GM18508 (cell line): ENCODE results near the gene CALCOCO1.
"Not testable (repeated sequence)": the region's sequence is repeated elsewhere in the genome, so short reads cannot be mapped to it uniquely, and the experiment has no call there.

ENCODE experiments used
- ATAC-seq: cut with Tn5 transposase; IDR thresholded peaks from one replicate; pipeline ENCODE4 v1.9.1; 2021; ENCODE audit warnings: moderate number of reproducible peaks; ENCODE audit not compliant: insufficient read depth, unreplicated experiment

CALCOCO1 gene, protein sequence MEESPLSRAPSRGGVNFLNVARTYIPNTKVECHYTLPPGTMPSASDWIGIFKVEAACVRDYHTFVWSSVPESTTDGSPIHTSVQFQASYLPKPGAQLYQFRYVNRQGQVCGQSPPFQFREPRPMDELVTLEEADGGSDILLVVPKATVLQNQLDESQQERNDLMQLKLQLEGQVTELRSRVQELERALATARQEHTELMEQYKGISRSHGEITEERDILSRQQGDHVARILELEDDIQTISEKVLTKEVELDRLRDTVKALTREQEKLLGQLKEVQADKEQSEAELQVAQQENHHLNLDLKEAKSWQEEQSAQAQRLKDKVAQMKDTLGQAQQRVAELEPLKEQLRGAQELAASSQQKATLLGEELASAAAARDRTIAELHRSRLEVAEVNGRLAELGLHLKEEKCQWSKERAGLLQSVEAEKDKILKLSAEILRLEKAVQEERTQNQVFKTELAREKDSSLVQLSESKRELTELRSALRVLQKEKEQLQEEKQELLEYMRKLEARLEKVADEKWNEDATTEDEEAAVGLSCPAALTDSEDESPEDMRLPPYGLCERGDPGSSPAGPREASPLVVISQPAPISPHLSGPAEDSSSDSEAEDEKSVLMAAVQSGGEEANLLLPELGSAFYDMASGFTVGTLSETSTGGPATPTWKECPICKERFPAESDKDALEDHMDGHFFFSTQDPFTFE

DNA sequence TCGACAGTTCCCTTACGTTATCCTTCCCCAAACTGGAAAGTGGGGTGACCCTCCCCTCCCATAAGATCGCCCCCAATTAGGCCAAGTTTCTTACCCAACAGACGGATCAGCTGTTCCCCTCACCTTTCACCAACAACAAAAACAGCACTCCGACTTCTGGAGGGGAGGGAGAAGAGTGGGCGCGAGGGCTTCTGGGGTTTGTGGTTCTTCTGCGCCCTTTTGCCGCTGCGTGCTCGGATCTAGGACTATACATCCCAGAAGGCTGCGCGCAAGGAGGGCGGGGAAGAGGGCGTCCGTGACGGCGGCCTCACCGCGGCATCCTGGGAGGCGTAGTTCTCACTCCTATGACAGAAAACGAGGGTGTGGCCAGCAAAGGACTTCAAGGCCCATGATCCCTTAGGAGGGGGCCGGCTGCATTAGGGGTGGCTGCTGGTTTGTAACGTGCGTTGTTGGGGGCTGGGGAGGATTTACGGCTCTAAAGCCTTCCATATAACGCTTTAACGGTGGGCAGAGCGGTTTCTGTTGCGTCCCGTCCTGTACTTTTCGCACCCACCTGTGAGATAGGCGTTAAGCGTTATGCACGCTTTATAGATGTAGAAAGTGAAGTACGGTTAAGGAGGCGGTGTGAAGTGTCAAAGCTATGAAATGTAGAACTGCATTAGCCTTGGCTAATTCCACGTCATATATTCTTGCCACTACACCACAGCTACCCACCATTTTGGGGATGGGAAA is at the start of gene CALCOCO1:
TSS of gene CALCOCO1 (minus strand) at position 143 of the 732 bp plus-strand sequence. CDS start 2,210 bp downstream, outside the sequence.
- peak; percentile 94 for ATAC-seq

DNA sequence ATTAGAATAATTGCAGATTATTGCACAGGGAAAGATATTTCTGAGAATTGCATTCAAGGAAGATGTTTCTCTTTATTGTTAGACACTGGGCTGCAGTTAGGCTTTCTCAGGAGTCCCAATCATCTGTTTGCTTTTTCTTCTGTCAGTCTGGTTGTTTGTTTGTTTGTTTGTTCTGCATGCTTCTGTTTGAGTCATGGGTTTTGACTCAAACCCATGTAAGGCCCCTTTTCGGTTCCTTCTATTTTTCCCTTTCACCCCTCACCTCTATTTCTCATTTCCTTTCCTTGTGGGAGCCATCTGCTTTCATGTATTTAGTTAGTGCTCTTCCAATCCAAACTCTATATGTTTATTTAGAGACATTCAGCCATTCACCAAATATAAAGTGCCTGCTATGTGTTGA is 49.6 kb upstream of the CALCOCO1 start:
- no peak for ATAC-seq

DNA sequence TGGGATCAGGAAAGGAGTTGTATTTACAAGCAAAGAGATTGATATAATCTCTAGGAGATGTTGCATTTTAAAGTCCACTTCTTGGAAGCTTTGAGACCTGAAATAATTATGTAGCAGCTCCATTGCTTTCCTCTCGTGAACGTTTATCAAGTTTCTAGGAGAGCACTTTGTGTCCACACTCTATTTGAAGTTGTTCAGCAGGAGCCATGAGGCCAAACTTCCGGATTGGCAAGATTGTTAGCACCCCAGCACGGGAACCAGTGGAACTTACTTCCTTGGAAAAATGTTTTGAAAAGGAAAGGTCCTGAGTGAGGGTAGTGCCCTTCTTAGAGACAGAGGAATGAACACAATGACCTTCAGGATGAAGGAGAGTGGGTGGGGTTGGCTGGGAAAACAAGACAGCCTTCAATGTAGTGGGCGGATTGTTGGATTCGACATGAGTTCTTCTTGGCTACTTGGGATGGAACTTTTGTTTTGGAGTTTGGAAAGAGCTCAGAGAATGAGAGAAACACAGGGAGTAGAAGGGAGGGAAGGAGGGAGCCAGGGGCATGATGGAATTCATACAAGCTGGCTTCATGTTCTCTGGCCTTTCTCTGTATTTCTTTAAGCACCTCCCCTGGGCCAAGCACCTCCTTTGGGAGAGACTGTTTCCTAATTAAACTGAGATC is 48.4 kb upstream of the CALCOCO1 start:
- no peak for ATAC-seq

DNA sequence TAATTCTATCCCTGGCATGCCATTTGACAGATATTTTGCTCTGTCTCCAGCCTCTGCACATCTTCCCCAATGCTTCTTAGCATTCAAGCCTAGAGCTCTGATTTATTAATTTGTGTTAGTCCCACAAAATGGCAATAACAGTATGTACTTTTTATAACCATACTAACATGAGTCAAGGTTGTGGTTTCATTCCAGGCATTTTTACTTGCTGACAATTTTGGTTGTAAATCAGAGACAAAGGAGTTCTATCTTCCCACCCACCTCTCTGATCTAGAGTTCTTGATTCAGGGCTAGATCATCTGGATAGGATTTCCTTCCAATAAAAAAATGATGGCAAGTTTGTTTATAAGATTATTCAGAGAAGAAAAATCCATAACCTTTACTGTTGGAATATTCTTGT is 43.0 kb upstream of the CALCOCO1 start:
- ATAC-seq, result no peak

DNA sequence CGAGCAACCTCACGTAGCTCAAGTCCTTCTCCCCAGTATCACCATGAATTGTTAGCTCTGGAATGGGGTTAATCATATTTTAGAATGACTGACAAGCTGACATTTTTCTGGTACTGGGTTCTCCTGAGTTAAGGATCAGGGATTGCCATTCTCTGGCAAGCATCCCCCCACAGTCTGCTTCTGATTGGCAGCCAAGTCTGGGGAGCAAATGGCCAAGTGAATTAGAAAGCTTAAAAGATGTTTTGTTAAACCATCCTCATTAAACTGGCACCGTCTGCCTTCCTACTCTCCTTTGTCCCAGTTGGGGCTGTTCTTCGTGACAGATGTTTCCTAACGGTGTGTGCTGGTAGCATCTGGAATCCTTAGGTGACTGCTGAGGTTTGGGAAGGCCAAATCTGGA is 41.7 kb upstream of the CALCOCO1 start:
- ATAC-seq, result no peak

DNA sequence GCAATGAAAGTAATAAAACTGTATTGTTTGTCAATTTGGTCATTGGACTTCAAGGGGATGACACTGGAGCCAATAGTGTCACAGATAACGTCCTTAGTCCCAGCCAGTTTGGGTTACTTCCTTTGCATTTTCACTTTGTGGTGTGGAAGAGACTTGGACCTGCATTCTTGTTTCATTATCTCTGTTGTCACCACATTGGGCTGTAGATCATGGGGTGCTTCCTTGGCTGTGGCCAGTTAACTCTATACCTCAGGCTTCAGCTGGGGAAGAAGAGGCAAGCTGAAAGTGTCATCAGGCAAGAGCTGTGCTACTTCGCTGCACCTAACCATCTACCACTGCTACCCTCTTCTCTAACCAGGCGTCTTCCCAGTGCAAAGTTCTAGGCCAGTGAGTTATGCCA is 39.6 kb upstream of the CALCOCO1 start:
- ATAC-seq, result no peak

DNA sequence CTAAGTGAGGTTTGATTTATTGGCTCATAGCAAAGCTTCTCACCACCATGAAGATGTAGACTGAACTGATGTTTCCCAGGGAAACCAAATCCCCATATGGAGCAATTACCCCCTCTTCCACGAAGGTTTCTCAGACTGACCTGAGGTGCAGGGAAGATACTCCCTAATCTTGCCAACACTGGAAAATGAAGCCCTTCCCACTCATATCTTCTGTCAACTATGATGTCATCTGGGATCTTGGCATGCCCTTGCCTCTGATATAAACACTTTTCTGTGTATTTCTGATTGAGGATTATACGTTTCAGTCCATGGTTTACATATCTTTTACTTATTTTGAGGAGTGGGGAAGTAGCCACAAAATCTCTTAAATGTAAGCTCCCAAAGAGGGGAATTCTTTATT is 38.6 kb upstream of the CALCOCO1 start:
- no peak for ATAC-seq

DNA sequence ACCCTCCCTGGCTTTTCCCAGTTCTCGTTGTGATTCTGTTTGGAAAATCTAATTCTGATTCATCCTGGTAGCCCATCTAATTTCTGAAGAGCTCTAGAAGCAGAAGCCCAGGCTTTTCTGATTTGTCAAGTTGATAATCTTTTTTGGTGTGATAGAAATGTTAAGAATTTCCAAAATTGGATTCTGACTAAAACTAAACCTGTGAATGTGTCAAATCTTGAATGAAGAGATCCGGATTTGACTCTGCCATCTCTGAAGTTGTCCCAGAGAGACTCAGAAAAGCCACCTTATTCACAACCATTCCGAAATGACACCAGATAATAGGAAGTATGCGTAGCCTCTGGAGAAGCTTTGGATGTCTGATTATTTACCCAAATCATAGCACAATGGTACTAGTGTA is 37.4 kb upstream of the CALCOCO1 start:
- no peak for ATAC-seq

DNA sequence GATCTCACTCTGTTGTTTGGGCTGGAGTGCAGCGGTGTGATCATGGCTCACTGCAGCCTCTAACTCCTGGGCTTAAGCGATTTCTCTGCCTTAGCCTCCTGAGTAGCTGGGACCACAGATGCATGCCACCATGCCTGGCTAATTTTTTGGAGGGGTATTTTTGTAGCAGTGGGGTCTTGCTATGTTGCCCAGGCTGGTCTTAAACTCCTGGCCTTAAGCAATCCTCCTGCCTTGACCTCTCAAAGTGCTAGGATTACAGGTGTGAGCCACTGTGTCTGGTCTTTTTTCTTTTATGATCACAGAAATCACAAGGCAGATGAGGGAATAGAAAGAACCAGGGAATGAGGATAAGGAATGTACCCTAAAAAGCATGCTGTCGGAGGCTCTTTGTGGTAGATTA is 35.5 kb upstream of the CALCOCO1 start:
- ATAC-seq, result not testable (repeated sequence)

DNA sequence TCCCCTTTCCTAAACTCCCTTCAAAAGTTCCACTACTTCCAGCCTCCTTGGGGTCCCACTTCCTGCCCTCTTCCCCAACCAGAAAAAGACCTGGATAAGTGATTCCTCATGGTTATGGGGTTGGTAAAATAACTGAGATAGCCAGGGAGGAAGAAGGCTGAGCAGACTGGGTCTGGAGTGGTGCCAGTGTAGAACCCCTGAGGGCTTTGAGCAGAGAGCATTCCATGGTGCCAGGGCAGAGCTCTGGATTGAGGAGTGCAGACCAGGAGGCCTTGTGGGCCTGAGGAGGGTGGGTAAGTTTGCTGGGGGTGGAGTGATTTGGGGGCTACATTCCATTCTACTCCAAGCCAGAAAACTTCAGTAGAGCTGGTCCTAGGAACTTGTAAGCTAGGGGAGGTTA is 34.1 kb upstream of the CALCOCO1 start:
- no peak for ATAC-seq

DNA sequence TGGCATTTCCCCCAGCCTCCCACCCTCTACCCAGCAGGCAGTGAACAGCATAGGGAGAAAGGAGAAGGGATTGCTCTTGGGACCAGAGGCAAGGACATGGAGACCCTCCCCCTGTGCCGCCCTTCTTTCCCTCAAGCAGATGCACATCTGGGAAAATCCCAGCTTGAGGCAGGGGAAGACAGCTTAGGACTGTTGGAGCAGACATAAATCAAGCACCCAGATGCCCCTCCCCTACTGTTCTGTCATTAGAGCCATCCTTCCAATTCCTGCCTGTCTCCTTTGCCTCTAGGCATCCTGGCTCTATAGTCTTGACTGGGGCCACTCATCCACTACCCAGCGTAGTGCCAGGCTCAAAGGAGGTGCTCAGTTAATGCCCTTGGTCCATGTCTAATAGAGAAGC is 32.0 kb upstream of the CALCOCO1 start:
- no peak for ATAC-seq

DNA sequence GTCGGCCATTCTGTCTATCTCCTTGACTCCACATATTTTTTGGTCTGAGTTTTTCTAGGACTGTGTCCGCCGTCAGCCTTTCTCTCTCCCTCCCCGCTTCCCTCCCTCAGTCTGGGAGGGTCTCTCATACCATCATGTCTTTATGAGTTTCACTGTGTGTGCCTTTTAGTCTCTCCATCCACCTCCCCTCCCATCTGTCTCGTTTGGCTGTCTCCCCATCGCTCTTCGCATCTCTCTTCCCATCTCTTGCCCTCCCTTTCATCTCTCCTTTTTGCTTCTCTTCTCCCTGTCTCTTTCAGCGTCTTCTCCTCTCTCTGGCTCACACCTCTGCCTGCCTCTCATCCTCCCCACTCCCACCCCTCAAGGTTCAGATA is 31.5 kb upstream of the CALCOCO1 start:
- no peak for ATAC-seq

DNA sequence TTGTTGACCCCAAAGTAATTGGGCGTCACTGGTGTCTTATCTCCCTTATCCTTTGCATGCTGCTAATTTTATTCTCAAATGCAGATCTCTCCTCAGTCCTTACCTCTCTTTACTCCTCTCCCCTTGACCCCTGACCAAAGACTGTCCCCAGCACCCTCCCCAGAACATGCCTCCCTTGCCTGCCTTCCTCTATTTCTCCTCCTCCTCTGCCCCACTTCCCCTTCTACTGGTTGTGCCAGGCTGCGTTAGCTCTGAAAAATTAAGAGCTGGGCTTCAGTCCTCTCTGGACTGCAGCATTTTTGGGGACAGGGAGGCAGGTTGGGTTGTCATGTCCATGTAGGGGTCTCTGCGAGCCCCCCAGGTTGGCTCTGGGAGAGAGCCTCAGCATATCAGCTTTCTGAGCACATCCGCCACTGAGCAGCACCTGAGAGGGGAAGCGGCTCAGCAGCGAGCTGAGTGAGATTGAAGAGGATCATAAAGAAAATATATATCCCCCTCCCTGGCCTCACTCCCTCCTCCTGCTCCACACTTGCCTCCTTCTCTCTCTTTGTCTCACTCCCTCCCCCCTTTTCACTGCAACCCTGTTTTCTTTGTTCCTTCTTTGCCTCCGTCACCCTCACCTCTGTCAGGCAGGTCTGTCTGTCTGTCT is 31.0 kb upstream of the CALCOCO1 start:
- ATAC-seq, result no peak

DNA sequence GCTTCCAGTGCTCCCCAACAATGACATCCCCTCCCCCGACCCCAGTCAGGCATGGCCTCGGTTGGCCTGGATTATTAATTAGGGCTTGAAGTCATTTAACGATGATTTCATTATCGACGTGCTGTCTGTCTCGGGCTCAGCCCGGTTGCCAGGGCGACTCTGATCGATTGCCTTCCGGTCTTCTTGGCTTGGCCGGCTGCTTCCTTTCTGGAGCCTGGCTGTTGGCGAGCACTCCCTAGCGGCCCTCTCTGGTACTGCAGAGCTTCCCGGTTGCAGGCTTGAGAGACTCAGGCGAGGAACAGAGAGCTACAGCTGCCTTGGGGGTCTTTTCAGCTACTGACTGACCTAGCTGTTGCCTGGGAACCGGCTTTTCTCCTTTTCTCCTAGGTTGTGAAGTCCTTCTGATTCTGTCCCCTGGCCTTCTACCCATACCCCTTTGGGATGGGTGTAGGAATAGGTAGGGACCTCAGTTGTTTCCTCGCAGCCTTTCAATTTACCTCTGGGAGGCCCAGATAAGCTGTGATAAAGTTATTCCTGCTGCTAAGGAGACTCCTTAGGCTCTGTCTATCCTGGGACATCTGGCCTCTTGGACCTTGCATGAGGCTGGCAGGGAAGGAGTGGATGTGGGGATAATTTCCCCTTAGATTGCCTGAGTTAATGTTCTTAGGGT is 30.0 kb upstream of the CALCOCO1 start:
- no peak for ATAC-seq

DNA sequence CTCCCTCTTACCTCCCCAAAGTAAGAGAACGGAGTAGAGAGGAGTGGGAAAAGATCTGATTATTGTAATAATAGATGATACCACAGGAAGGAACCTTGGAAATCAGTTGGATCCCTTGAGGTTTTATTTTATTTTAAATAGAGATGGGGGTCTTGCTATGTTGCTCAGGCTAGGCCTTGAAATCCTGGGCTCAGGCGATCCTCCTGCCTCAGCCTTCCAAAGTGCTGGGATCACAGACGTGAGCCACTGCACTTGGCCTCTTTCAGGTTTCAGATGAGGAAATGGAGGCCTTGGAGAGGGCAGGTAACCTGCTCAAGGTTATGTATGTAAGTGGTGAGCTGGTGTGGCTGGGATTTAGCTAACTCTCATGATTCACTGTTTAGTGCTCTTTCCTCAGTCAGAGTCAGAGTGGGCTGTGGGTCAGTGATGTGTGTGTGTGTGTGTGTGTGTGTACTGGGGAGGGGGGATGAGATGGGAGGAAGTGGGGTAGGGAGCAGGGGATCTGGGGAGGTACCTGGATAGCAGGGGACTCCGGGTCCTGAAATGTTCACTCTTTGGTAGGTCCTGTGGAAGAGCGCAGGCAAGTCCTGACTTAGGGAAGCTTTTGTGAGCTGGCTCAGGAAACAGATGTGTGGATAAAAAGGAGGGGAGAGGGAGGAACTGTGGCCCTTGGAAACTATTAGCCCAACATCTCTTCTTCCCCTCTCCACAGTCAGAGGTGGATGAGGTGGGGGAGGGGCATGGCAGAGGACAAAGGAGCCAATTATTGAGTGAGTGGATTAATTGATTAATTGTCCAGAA is 29.2 kb upstream of the CALCOCO1 start:
- ATAC-seq, result no peak

DNA sequence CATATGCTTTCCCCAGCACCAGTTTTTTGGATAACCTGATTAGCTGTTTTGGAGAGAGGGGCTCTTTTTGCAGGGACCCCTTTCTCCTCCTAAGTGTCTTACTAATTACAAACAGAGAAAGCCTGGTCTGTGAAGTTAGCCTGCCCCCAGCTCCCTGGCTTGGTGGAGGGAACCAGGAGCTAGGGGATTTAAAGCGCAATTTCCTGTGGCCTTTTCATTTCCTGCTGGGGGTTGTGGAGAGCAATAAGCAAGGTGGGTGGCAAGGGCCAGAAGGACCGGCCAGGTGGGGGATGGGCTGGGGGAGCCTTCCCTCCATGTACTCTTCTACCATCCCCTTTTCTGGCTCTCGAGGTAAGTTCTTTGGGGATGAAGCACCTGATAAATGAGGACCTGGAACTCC is 28.6 kb upstream of the CALCOCO1 start:
- no peak for ATAC-seq

DNA sequence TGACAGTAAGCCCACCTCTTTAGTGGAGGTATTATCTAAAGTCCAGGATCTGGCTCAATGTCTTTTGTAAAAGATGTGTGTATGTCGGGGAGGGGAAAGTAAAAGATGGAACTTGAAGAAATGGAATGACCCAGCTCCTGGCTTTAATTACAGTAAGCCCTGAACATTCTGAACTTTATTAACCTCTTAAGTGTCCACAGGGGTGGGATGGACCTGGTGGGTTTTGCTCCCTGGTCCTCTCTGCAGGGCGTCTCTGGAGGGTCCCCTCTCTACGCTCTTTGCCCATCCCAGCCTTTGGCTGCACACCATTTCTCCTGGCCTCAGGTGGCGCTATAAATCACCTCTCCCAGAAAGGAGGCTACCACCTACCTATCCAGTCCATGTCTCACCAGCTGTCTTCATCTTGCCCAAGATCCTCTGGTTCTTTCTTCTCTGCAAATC is 28.2 kb upstream of the CALCOCO1 start:
- ATAC-seq, result no peak

DNA sequence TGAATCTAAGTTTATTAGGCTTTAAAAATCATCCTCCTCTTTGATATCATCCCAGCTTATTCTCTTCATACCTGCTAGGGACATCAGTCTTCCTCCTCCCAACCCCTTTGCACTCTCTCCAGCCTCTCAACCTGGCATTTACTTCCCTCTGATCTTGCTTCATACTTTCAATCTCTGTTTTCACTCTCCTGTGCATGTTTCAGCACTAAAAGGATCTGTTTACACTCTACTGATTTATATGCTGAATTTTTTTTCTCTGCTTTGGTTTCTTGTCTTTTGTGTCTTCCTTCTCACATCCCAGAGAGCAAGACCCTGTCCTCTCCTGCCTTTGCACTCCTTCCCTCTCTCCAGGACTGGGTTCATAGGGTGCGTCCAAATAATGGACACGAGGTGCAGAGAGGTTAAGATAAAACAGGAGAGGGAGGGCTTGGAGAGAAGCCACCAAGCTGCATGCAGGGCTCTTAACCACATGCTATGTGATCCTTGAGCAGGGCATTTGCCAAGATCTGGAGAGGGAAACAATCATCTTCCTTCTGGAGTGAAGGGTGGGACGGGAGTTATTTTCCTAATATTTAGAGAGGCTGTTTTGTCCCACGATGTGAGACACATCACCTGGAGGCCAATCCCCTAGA is 27.5 kb upstream of the CALCOCO1 start:
- no peak for ATAC-seq
